ENCODE data around the gene METTL17.
A peak's percentile ranks its signal among the peaks of the same experiment; 100 is the strongest.

The METTL17 gene

DNA sequence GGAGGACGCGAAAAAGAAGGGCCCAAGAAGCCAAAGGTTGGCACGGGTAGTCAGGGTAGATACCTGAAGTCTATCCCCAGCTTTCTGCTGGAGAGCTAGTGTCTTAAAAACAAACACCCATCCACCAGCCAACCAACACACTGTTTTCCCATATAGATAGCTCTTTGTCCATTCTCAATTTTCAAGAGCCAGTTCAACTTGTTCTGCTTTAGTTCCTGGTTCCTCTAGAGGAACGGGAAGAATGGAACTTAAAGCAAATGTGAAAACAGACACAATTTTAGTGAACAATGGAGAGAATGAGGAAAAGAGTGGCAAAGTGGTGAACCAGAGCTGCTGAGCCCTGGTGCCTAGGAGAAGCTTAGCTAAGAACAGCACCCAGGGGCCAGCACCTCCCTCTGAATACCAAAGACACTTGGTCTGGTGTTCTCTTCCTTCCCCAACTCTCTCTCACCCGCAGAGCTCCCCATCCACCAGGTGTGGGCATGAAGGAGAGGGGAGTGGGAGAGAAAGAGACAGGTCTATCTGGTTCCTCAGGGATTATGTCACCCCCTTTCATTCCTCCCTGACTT is 31.3 kb downstream of the METTL17 start:
- no peak overlapping the region for H3K4me3 ChIP-seq (ENCODE audit: low read depth, low read length)
- no peaks in the 10 kb centered on the region for H3K9me3 ChIP-seq
- no peaks in the 10 kb centered on the region for H3K27me3 ChIP-seq
- no peak for DNase-seq
- H3K36me3 ChIP-seq = no peaks in the 10 kb centered on the region
- TF ChIP-seq, protein P1, sequence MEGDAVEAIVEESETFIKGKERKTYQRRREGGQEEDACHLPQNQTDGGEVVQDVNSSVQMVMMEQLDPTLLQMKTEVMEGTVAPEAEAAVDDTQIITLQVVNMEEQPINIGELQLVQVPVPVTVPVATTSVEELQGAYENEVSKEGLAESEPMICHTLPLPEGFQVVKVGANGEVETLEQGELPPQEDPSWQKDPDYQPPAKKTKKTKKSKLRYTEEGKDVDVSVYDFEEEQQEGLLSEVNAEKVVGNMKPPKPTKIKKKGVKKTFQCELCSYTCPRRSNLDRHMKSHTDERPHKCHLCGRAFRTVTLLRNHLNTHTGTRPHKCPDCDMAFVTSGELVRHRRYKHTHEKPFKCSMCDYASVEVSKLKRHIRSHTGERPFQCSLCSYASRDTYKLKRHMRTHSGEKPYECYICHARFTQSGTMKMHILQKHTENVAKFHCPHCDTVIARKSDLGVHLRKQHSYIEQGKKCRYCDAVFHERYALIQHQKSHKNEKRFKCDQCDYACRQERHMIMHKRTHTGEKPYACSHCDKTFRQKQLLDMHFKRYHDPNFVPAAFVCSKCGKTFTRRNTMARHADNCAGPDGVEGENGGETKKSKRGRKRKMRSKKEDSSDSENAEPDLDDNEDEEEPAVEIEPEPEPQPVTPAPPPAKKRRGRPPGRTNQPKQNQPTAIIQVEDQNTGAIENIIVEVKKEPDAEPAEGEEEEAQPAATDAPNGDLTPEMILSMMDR (IDR thresholded peaks at IDR 0.05; ENCODE audit: low read depth, low read length) = no peak
- no peaks in the 10 kb centered on the region for H3K4me1 ChIP-seq

GRCh38 chr14:21022686-21023085 is 32.9 kb downstream of the METTL17 start:
- Histone ChIP-seq H3K4me3 (ENCODE audit: low read depth, low read length) (no peak overlapping the region), H3K36me3 (no peaks in the 10 kb centered on the region), H3K27me3 (no peaks in the 10 kb centered on the region), H3K9me3 (no peaks in the 10 kb centered on the region), H3K4me1 (no peaks in the 10 kb centered on the region)
- TF ChIP-seq, protein P1 (IDR thresholded peaks at IDR 0.05; ENCODE audit: low read depth, low read length) = no peak
- DNase-seq = no peak

- DNase-seq = no peak
- TF ChIP-seq, protein P1 (IDR thresholded peaks at IDR 0.05; ENCODE audit: low read depth, low read length) = no peak
- no peaks in the 10 kb centered on the region for H3K36me3 ChIP-seq
- no peaks in the 10 kb centered on the region for H3K27me3 ChIP-seq
- no peak overlapping the region for H3K4me3 ChIP-seq (ENCODE audit: low read depth, low read length)
- H3K4me1 ChIP-seq = no peaks in the 10 kb centered on the region
- H3K9me3 ChIP-seq = no peaks in the 10 kb centered on the region
Observed at GRCh38 chr14:21023174-21023573, 33.4 kb downstream of the METTL17 start.

GRCh38 chr14:21023817-21024584 is 34.2 kb downstream of the METTL17 start:
- H3K4me3 ChIP-seq (ENCODE audit: low read depth, low read length) = peak overlapping the region; percentile 73
- H3K36me3 ChIP-seq = no peaks in the 10 kb centered on the region
- no peak for DNase-seq
- no peaks in the 10 kb centered on the region for H3K9me3 ChIP-seq
- no peaks in the 10 kb centered on the region for H3K27me3 ChIP-seq
- TF ChIP-seq, protein P1 (IDR thresholded peaks at IDR 0.05; ENCODE audit: low read depth, low read length) = no peak
- H3K4me1 ChIP-seq = no peaks in the 10 kb centered on the region

- Histone ChIP-seq H3K9me3 (no peaks in the 10 kb centered on the region), H3K4me1 (no peaks in the 10 kb centered on the region), H3K27me3 (no peaks in the 10 kb centered on the region), H3K4me3 (ENCODE audit: low read depth, low read length) (peak within 1 kb of the TSS; percentile 73), H3K36me3 (no peaks in the 10 kb centered on the region)
- DNase-seq = peak; percentile 87
- TF ChIP-seq, protein P1 (IDR thresholded peaks at IDR 0.05; ENCODE audit: low read depth, low read length) = no peak
Observed at GRCh38 chr14:21024585-21025370, 35.0 kb downstream of the METTL17 start, which contains the start of gene NDRG2. NDRG2 (minus strand) TSS chr14:21025061; CDS start chr14:21023315, 1,746 bp downstream.
